ENCODE data around the gene TAF7L. TPM values are rescaled to one million over a fixed set of nuclear protein-coding genes. Genes with fewer than 3 reads are reported as not detected.

Gene TAF7L
- total RNA-seq, 2 experiments from 2014 or later = not detected

DNA sequence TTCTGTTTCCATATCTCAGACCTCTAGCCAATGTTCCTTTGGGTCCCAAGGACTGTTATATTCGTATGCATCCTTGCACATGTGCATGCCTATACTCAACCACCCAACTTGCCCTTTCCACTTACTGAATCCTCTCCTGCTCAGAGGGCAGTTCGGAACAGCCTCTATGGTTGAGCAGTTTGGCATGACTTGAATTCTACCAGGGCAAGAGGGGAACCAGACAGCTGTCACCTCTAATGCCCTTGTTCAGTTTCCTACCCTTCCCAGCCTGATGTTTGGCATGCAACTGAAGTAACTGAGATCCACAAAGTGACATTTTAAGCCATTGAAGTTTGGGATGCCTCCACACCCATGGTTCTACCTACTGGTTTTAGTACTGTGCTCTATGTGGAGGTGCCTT lies 54.1 kb downstream of the TAF7L start:
- H3K4me1 Mint-ChIP-seq (ENCODE audit: low read depth) = no peaks in the 10 kb centered on the region
- H3K9me3 ChIP-seq (ENCODE audit: control insufficient read depth in 1 of 2, insufficient read depth in 1 of 2, low read length in 2 of 2) = no peaks in the 10 kb centered on the region
- ChIA-PET CTCF (no interaction called here), POLR2A (no interaction called here)
- no peaks in the 10 kb centered on the region for H3K9me3 Mint-ChIP-seq
- no peak overlapping the region for H3K27ac ChIP-seq (ENCODE audit: low read depth in 1 of 2, low read length in 2 of 2)
- H3K36me3 ChIP-seq (ENCODE audit: insufficient read depth, low read length) = no peaks in the 10 kb centered on the region
- intact Hi-C loops (cut with DNase I, micrococcal nuclease) = no loop called here
- no peaks in the 10 kb centered on the region for H3K27me3 ChIP-seq (ENCODE audit: control insufficient read depth in 1 of 2, insufficient read depth in 2 of 2, low read length in 2 of 2)
- ATAC-seq (ENCODE audit: poor library complexity) (no peak), DNase-seq (no peak)
- no peak overlapping the region for H3K4me3 ChIP-seq (ENCODE audit: low read length)
- no peak overlapping the region for H3K27ac Mint-ChIP-seq
- no peaks in the 10 kb centered on the region for H3K4me1 ChIP-seq (ENCODE audit: insufficient read depth, low read length)
- TF ChIP-seq, protein P1, sequence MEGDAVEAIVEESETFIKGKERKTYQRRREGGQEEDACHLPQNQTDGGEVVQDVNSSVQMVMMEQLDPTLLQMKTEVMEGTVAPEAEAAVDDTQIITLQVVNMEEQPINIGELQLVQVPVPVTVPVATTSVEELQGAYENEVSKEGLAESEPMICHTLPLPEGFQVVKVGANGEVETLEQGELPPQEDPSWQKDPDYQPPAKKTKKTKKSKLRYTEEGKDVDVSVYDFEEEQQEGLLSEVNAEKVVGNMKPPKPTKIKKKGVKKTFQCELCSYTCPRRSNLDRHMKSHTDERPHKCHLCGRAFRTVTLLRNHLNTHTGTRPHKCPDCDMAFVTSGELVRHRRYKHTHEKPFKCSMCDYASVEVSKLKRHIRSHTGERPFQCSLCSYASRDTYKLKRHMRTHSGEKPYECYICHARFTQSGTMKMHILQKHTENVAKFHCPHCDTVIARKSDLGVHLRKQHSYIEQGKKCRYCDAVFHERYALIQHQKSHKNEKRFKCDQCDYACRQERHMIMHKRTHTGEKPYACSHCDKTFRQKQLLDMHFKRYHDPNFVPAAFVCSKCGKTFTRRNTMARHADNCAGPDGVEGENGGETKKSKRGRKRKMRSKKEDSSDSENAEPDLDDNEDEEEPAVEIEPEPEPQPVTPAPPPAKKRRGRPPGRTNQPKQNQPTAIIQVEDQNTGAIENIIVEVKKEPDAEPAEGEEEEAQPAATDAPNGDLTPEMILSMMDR (IDR thresholded peaks at IDR 0.05) = no peak
- H3K36me3 Mint-ChIP-seq (ENCODE audit: low read depth) = no peaks in the 10 kb centered on the region
- H3K4me3 Mint-ChIP-seq = no peak overlapping the region
- H3K27me3 Mint-ChIP-seq = no peaks in the 10 kb centered on the region

DNA sequence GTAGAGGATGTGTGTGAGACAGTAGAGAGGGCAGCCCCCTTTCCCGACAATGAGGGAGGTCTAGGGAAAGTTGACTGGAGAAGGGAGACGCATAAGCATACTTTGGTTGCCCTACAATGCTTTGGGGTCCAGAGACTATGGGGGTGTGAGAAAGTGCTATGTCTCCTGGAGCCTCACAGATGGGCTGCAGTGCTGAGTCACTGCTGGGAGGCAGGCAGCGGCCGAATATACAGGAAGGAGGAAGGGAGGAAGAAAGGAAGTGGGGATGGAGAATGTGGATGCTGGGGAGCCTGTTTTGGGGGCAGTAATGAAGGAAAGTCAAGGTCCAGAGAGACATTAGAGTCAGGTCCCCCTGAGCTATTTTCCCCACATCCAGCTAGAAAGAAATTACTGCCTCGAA lies 58.8 kb downstream of the TAF7L start:
- Histone ChIP-seq H3K36me3 (ENCODE audit: insufficient read depth, low read length) (no peaks in the 10 kb centered on the region), H3K4me1 (ENCODE audit: insufficient read depth, low read length) (no peaks in the 10 kb centered on the region), H3K27ac (ENCODE audit: low read depth in 1 of 2, low read length in 2 of 2) (no peak overlapping the region), H3K4me3 (ENCODE audit: low read length) (no peak overlapping the region), H3K9me3 (ENCODE audit: control insufficient read depth in 1 of 2, insufficient read depth in 1 of 2, low read length in 2 of 2) (no peaks in the 10 kb centered on the region), H3K27me3 (ENCODE audit: control insufficient read depth in 1 of 2, insufficient read depth in 2 of 2, low read length in 2 of 2) (no peaks in the 10 kb centered on the region)
- Mint-ChIP-seq H3K27ac (no peak overlapping the region), H3K27me3 (no peaks in the 10 kb centered on the region), H3K4me1 (ENCODE audit: low read depth) (no peaks in the 10 kb centered on the region), H3K4me3 (no peak overlapping the region), H3K36me3 (ENCODE audit: low read depth) (no peaks in the 10 kb centered on the region), H3K9me3 (no peaks in the 10 kb centered on the region)
- TF ChIP-seq, protein P1 (IDR thresholded peaks at IDR 0.05) = no peak
- CTCF ChIA-PET = no interaction called here
- ATAC-seq (ENCODE audit: poor library complexity) = no peak
- no peak for DNase-seq
- intact Hi-C loops (cut with DNase I, micrococcal nuclease) = no loop called here
- POLR2A ChIA-PET = no interaction called here

DNA sequence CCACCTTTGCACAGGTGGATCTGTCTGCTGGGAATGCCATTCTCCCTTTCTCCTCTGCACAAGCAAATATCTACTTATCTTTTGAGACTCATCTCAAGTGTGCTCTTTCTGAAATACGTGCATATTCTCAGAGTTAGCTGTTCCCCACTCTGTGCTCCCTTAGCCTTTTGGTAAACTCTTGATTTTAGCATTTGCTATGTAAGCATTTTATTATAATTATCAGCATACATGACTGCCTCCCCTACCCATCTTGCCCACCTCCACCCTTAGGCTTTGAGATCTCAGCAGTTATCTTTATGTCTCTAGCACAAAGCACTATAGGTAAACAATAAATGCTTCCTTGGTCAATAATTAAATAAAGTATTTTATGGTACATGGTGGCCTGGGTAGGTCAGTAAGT lies 60.1 kb downstream of the TAF7L start:
- POLR2A ChIA-PET = no interaction called here
- ATAC-seq (ENCODE audit: poor library complexity) (no peak), DNase-seq (no peak)
- TF ChIP-seq, protein P1 (IDR thresholded peaks at IDR 0.05) = no peak
- Histone ChIP-seq H3K27ac (ENCODE audit: low read depth in 1 of 2, low read length in 2 of 2) (no peak overlapping the region), H3K36me3 (ENCODE audit: insufficient read depth, low read length) (no peaks in the 10 kb centered on the region), H3K4me3 (ENCODE audit: low read length) (no peak overlapping the region), H3K27me3 (ENCODE audit: control insufficient read depth in 1 of 2, insufficient read depth in 2 of 2, low read length in 2 of 2) (no peaks in the 10 kb centered on the region), H3K9me3 (ENCODE audit: control insufficient read depth in 1 of 2, insufficient read depth in 1 of 2, low read length in 2 of 2) (no peaks in the 10 kb centered on the region), H3K4me1 (ENCODE audit: insufficient read depth, low read length) (no peaks in the 10 kb centered on the region)
- Mint-ChIP-seq H3K4me1 (ENCODE audit: low read depth) (no peaks in the 10 kb centered on the region), H3K27me3 (no peaks in the 10 kb centered on the region), H3K4me3 (no peak overlapping the region), H3K9me3 (no peaks in the 10 kb centered on the region), H3K27ac (no peak overlapping the region), H3K36me3 (ENCODE audit: low read depth) (no peaks in the 10 kb centered on the region)
- CTCF ChIA-PET = no interaction called here
- intact Hi-C loops (cut with DNase I, micrococcal nuclease) = no loop called here

Data from CD4-positive, alpha-beta T cell (primary cell).